NCI-H1436 (cell line): Measurements from ENCODE around the gene ACTL6B.

ENCODE experiments used
- DNase-seq: peaks from one replicate; lab custom pipeline; 2025; lab: John Stamatoyannopoulos, UW

ACTL6B gene

DNA sequence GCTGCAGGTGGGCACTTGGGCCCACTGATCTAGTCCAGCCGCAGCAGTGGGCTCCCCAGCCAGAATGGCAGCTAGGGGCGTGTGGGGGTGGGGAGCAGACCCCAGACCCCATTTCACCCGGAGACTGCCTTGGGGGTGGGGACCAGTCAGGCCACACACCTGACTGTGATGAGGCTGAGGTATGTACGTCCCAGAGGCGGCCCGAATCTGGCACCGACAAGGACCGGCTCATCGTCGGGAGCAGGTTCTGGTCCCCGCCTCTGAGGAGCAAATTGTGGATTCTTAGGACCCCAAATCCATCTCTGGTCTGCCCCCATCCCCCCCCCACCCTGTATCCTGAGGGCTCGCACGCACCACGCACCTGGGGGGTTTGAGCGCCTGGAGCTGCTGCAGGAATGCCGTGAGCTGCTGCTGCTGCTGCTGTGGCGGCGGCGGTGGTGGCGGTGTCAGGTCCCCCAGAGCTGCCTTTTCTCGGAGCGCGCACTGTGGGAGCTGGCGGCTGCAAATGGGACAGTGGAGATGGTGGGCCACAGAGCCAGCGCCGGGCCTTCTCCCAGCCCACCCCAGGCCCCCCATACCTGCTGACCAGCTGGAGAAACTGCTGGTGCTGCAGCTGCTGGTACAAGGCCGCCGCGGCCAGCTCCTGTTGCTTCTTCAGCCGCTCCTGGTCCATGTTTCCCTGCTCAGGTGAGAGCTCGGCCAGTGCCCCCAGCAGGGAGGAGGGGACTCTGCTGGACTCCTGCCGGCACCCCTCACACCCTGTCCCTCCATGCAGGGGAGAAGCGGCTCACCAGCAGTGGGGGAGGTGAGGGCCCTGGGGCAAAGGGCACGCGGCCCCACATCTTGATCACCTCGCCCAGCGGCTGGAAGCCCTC is 27.6 kb upstream of the ACTL6B start:
- no peak for DNase-seq

DNA sequence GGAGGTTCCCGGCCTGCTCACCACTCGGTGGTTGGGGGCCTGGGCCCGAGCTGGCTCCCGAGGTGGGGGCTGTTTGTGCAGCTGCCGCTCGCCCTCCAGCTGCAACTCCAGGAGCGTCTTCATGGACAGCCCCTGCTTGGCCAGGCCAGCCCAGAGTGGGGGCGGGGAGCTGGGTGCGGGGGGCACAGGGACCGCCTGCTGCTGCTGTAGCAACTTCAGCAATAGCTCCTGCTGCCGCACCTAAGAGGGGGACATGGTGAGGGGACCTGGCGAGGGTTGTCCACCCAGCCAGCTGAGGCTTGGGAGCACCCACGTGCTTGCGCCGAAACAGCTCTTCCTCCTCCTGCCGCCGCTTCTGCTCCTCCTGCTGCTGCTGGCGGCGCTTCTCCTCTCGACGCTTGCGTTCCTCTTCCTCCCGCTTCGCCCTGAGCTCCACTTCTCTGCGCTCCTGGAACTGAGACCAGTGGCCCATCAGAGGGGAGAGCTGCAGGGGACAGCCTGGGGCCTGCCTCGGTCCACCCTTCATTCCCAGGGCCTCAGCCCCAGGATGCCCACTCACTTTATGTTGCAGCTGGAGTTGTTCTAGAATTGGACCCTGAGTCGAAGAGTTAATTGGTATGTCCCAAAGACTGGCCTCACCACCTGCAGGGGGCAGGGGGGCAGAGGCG is 26.9 kb upstream of the ACTL6B start:
- no peak for DNase-seq

DNA sequence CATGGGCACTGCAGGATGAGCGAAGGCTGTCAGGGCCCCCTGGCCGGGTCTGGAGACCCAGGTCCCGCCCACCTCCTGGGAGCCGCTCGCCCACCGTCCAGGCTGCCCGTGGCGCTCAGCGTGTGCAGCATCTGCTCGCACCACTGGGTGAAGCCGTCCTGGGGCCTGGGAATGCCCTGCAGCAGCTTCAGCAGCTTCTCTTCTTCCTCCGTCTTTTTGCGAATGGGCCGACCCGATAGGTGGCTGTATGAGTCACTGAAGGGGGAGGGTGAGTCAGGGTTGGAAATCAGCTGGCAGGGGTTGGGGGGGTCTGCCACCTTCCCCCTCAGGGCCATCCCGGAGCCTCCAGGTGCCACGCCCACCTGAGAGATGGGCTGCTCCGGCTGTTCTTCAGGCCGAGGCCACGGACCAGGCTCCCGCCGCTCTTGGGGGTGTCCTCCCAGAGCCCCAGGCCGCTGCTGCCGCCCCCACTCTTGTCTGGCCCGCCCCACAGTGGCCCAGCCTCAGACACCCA is 26.0 kb upstream of the ACTL6B start:
- DNase-seq: no peak

DNA sequence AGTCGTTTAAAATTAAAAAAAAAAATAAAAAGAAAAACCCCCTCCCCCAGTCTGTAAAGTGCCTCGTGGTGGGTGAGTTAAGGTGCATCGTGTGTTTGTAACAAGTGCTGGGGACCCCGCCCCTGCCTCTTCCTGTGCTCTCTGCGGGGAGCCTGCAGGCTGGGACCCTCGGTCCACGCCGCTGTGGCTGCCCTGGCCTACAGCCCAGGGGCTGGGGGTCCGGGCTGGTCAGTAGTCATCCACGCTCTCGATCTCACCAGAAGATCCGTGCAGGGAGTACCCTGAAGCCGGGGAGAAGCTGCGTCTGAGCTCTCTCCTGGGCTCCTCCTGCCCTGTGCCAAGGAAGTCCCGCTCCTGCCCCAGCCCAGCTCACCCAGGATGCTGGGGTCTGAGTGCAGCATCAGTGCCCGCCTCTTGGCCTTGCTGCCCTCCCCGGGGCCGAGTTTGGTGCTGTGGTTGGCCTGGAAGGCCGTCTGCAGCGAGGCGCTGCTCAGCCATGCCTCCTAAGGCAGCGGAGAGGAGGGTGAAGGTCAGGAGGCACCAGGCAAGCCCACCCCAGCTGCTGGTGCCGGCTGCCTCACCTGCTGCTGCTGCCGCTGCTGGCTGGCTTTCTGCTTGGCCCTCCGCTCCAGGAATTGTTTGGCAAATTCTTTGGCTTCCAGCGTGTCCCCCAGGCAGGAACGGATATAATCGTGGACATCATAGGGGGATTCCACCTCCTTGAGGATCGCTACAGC is 25.4 kb upstream of the ACTL6B start:
- no peak for DNase-seq

DNA sequence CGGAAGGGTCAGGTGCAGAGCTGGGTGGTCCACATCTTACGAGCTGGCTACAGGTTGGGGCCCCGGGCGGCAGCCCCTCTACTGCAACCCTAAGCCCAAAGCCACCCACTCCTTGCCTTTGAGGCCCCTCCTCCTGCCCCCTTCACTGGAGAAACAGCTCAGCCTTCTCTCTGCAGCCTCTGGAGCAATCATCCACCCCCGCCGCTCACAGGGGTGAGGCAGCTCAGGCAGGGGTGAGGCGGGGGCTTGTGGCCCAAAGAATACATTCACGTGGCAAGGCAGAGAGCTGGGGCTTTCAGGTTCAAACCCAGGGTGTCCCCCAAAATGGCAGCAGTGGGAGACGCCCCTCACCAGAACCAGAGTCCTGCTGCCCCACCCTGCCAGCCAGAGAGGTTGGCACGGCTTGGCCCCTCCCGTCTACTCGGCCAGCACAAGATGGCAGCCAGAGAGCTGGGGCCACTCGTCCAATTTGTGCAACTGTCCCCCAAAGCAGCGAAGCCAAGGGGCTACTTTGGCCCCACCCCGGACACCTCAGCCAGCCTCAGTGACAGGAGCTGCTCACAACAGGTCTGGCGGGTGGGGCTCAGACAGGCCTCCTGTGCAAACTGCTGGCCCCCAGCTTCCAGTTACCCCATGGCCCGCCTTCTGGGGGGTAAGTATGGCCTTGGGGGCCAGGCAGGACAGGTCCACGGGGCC is 24.5 kb upstream of the ACTL6B start:
- no peak for DNase-seq

DNA sequence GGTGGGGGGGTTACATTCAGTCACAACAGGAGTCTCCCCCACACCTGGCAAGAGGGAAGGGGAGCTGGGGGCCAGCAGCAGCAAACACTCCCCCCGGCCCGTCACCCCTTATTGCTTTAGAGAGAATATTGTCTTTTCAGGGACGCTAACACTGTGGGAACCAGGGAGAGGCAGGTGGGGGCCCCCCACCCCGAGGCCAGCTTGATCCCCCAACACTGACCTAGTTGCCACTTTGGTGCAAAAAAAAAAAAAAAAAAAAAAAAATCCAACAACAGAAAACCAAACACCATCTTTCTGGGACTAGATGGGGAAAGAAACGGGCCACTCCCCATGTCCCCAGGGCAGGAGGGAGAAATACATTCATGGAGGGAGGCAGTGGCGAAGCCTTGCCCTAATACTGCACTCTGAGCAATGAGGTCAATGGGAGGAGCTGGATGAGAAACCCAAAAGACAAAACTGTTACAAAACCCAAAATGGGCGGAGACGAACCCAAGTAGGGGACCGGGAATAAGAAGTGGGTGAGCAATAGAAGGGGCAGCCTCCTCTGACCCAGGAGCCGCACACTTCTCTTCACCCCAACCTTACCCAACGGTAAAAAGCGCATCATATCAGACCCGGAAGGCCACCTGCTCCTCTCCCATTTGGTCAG is 23.8 kb upstream of the ACTL6B start:
- DNase-seq: no peak

DNA sequence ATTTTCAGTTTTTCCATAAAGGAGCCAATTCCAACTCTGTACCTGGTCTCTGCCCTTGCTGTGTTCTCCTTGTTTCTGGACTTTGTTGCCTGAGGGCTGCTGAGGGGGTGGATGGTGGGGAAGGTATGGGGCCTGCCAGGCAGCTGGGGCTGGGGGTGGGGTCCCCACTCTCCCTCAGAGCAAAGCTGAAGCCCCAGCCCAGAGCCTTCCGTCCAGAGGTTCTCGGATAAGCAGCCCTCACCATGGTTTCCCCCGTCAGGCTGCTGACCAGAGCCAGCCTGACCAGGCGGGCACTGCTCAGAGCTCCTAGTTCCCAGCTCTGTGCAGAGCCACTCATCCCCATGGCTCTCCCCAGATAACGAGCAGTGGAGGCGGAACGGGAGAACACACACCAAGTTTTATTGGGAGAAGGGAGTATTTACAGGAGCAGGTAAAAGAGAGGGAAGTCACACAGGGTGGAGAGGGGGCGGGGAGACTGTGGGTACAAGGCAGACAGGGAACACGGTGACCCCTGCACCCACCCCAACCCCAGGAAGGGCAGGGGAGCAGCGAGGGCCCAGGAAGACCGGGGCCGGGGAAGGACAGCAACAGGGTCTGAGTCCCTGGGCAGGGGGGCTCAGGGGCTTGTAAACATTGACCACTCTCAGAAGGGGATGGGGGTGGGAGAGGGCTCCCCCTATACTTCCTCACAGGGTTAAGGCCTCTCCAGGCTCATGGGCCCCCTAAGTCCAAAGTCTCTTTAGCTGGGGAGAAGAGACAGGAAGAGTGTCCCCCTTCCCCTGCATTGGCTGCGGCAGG is 23.1 kb upstream of the ACTL6B start:
- DNase-seq: no peak

DNA sequence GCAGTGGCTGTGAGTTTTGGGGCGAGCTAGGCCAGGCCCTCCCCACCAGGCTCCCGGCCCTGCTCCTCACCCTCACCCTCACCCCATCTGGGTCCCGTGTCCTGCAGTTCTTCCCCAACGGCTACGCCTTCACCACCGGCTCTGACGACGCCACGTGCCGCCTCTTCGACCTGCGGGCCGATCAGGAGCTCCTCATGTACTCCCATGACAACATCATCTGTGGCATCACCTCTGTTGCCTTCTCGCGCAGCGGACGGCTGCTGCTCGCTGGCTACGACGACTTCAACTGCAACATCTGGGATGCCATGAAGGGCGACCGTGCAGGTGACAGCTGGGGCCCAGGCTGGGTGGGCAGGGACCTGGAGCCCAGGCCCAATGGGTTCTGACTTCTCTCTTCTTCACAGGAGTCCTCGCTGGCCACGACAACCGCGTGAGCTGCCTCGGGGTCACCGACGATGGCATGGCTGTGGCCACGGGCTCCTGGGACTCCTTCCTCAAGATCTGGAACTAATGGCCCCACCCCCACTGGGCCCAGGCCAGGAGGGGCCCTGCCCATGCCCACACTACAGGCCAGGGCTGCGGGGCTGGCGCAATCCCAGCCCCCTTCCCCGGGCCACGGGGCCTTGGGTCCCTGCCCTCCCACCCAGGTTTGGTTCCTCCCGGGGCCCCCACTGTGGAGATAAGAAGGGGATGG is 22.2 kb upstream of the ACTL6B start:
- no peak for DNase-seq

DNA sequence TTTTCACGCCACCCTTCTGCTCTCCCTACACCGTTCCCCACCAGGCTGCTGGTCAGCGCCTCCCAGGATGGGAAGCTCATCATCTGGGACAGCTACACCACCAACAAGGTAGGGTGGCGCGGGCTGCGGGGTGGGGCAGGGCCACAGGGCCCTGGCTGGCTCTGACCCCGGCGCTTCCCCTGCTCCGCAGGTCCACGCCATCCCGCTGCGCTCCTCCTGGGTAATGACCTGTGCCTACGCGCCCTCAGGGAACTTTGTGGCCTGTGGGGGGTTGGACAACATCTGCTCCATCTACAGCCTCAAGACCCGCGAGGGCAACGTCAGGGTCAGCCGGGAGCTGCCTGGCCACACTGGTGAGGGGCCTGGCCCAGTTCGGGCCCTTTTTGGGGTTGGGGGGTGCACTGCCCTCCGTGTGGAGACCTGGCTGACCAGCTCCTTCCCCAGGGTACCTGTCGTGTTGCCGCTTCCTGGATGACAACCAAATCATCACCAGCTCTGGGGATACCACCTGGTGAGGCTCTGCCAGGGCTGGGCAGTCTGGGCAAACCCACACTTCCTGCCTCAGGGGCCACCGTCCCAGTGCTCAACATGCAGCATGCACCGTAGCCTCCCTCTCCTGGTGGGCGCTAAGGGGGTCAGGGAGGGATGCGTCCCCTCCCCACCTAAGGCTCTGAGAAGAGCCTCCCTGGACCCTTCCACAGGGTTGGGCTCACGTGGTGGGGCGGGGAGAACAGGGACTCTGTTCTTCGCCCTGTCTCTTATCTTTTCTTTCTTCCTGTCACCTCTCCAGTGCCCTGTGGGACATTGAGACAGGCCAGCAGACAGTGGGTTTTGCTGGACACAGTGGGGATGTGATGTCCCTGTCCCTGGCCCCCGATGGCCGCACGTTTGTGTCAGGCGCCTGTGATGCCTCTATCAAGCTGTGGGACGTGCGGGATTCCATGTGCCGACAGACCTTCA is 21.3 kb upstream of the ACTL6B start:
- DNase-seq: no peak

DNA sequence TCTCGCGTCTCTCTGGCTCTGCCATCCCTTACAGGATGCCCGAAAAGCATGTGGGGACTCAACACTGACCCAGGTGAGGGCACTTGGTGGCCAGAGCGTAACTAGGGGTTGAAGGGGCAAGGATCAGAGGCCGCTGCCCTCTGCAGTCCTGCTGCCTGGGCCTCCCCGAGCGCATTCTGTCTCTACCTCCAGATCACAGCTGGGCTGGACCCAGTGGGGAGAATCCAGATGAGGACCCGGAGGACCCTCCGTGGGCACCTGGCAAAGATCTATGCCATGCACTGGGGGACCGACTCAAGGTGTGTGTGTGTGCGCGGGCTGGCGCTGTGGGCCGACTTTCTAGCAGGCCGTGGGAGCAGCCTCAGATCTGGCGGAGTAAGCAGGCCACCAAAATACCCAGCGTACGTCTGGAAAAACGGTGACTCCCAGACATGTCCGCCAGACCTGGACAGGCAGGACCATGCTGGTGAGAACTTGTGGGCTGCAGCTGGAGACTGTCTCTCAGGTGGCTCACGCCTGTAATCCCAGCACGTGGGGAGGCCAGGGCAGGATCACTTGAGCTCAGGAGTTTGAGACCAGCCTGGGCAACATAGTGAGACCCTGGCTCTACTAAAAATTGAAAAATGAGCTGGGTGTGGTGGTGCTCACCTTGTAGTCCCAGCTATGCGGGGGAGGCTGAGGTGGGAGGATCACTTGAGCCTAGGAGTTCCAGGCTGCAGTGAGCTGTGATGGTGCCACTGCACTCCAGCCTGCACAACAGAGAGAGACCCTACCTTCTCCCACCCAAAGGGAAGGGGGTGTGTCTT is 20.5 kb upstream of the ACTL6B start:
- no peak for DNase-seq

DNA sequence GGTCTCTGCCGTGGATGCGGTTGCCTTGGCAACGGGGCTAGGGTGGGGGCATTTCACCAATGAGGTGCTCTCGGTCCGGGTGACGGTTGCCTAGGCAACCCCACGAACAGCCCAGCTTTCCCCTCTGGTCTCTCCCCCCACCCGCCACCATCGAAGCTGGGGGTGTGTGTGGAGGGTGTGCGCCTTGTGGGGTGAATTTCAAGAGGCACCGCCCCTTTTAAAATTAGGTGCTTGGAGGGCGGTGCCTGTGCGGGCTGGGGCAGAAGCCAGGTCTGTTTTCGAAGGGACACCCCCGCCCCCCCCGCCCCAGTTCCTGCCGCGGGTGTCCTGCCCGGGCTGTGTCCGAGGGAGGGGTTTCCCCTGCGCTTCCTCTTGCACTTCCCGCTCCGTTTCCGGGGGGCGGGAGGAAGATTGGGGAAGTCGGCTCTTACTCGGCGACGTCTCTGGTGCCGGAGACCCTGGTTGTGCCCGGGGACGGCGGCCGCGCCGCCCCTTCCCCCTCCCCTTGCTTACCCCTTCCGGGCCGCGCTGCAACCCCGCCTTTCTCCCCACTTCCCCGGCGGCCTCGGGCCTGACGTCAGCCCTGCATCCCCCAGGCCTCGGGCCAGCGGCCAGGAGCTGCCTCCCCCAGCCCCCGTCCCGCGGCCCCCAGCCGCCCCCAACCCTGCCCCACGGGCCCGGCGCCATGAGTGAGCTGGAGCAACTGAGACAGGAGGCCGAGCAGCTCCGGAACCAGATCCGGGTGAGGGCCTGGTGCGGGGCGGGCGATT is 19.5 kb upstream of the ACTL6B start:
- DNase-seq: peak; percentile 74

DNA sequence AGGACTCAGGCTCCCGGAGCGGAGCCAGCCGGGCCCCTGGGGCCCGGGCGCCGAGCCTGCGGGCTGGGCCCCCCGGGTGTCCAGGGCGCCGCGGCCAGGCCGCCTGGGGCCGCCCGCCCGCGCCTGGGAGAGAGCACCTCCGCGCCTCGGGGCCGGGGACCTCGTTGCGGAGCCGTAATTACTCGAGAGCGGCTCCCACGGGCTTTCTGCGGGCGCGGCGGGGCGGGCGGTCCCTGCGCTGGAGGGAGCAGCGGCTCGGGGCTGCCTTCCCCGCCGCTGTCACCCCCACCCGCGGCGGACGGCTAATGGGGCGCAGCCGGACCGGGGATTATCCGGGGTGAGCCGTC is 18.8 kb upstream of the ACTL6B start:
- DNase-seq: no peak

DNA sequence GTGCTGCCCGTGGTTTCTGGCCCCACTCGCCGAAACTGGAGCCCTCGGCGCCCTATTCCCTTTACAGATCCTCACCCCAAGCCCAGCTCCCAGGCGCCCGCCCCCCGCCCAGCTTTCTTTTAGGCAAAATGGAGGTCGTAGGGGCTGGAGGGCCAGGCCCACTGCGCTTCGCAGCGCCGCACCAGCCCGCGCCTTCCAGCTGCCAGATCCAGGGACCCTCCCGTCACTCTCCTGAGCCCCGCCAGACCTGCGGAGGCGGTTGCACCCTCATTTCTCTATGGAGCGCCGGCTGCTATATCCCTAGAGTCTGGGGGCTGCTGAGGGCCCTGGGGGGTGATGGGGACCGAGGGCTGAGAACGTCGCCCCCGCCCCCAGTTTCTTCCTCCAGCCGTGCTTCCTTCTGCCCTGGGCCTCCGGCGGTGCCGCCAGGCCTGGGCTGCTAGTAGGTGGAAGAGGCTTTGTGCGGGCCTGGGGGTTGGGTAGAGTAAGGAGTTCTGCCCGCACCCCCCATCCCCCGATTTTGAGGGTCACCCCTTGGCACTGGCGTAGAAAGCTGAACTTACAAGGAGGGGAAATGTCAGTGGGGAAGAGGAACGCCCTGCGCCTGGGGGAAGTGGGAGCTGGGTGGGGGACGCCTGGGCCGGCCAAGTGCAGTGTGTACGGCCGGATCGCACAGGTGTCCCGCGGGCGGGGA is 18.3 kb upstream of the ACTL6B start:
- DNase-seq: no peak

DNA sequence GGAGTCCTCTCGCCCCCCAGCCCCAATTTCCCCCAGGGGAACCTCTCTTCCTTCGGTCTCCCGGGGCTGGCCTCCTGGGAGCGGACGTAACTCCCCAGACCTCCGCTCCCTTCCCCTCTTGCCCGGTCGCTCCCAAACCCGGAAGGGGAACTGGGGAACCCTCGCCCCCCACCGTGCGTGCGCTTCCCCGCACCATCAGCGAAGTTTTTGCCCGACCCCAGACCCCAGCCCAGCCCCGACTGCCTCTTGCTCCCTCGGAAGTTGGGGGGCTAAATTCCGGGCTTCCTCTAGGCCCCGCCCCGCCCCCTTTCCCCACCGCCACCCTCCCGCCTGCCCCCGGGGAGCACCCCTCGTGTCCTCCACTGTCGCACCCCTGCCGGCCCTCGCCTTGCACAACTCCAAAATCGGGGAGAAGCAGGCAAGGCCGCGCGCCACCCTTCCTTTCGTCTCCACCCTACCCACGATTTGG is 17.7 kb upstream of the ACTL6B start:
- DNase-seq: no peak

DNA sequence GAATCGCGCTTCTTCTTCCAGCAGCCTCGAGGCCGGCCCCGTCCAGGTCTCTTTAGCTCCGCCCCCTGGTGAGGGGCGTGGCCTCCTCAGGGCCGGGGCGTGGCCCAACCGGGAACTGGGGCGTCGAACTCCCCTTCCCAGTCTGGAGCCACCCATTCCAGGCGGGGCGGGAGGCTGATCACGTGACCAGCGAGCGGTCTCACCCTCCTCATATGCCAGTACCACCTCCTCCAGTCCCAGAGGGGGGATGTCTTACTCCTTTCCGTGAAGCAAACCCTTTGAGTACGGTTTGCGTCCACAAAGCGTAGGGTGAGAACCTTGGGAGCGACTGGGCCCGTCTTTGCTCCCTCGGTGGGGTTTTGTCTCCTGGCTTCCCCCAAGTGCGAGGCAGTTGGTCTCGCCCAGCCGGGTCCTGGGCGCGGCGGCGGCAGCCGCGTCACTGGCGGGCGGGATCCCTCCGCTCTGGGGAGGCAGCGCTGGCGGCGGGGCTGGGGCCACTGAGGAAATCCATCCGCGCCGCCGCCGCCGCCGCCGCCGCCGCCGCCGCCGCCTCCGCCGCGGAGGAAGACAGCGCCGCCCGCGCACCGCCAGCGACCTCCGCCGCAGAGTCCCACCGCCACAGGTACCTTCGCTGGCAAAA is 17.2 kb upstream of the ACTL6B start, which contains the start of gene GNB2:
TSS of gene GNB2 (plus strand) at position 439 of the 640 bp plus-strand sequence. CDS start 2,526 bp downstream, outside the sequence.
- DNase-seq: peak; percentile 96
